ENCODE results near the gene N4BP3. TPM values are rescaled to one million over a fixed set of nuclear protein-coding genes. Genes with fewer than 3 reads are reported as not detected.

The N4BP3 gene
- total and polyA plus RNA-seq, 2 of the 13 experiments (the other 11 are each of a cell fraction or from before 2014, with no cell fraction given) = 0.13 TPM; not detected in 1

DNA sequence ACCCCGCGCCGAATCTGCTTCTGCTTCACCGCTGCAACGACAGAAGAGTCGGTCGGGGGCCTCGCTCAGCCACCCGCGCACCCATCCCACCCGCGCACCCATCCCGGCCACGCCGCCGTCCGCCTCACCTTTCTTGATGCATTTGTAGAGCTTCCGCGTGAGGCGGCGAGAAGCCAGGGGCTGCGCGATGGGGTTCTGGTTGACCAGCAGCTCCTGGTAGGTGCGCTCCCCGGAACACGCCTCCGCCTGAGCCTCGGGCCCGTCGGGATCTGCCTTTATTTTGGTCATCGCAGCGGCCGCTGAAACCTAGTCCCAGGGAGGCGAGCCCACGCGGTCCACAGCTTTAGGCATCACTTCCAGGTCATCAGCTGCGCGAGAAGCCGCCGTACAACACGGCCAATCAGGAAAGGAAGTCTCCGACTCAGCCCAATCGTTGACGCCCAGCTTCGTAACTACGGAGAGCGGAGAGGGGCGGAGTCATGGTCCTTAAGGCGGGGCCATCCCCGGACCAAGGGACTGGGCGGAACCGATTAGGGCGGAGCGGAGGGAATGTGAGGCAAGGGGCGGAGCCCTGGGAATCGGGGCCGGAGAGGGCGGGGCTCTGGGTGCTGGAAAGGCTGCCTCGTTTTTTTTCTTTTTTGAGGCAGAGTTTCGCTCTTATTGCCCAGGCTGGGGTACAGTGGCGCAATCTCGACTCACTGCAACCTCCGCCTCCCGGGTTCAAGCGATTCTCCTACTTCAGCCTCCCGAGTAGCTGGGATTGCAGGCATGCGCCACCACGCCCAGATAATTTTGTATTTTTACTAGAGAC lies 40.4 kb downstream of the N4BP3 start, which contains the start of gene NHP2 (continued):
- TF ChIP-seq, protein P1, sequence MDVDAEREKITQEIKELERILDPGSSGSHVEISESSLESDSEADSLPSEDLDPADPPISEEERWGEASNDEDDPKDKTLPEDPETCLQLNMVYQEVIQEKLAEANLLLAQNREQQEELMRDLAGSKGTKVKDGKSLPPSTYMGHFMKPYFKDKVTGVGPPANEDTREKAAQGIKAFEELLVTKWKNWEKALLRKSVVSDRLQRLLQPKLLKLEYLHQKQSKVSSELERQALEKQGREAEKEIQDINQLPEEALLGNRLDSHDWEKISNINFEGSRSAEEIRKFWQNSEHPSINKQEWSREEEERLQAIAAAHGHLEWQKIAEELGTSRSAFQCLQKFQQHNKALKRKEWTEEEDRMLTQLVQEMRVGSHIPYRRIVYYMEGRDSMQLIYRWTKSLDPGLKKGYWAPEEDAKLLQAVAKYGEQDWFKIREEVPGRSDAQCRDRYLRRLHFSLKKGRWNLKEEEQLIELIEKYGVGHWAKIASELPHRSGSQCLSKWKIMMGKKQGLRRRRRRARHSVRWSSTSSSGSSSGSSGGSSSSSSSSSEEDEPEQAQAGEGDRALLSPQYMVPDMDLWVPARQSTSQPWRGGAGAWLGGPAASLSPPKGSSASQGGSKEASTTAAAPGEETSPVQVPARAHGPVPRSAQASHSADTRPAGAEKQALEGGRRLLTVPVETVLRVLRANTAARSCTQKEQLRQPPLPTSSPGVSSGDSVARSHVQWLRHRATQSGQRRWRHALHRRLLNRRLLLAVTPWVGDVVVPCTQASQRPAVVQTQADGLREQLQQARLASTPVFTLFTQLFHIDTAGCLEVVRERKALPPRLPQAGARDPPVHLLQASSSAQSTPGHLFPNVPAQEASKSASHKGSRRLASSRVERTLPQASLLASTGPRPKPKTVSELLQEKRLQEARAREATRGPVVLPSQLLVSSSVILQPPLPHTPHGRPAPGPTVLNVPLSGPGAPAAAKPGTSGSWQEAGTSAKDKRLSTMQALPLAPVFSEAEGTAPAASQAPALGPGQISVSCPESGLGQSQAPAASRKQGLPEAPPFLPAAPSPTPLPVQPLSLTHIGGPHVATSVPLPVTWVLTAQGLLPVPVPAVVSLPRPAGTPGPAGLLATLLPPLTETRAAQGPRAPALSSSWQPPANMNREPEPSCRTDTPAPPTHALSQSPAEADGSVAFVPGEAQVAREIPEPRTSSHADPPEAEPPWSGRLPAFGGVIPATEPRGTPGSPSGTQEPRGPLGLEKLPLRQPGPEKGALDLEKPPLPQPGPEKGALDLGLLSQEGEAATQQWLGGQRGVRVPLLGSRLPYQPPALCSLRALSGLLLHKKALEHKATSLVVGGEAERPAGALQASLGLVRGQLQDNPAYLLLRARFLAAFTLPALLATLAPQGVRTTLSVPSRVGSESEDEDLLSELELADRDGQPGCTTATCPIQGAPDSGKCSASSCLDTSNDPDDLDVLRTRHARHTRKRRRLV (CRISPR knock-in tag; IDR thresholded peaks at IDR 0.05) = peak; percentile 50; the same call in 1 of the 2 replicates
- TF ChIP-seq FIP1L1 (IDR thresholded peaks at IDR 0.05; ENCODE audit: borderline replicate concordance, insufficient read depth, low read depth, low read length) (no peak), TGIF2 (CRISPR knock-in tag; IDR thresholded peaks at IDR 0.05) (peak; percentile 75; the same call in 1 of the 2 replicates), ZNF207 (IDR thresholded peaks at IDR 0.05; ENCODE audit: borderline replicate concordance) (no peak), KDM5B (CRISPR knock-in tag; IDR thresholded peaks at IDR 0.05; ENCODE audit: borderline replicate concordance) (peak; percentile 34; the same call in 1 of the 2 replicates), PRDM10 (CRISPR knock-in tag; IDR thresholded peaks at IDR 0.05; ENCODE audit: low read depth) (peak; percentile 89), THYN1 (CRISPR knock-in tag; IDR thresholded peaks at IDR 0.05; ENCODE audit: borderline replicate concordance, low read depth) (no peak), ZNF784 (CRISPR knock-in tag; IDR thresholded peaks at IDR 0.05; ENCODE audit: borderline replicate concordance) (no peak), ZNF552 (CRISPR knock-in tag; IDR thresholded peaks at IDR 0.05; ENCODE audit: borderline replicate concordance) (no peak), ZNF574 (CRISPR knock-in tag; IDR thresholded peaks at IDR 0.05) (peak; percentile 73)
- TF ChIP-seq, protein P2, sequence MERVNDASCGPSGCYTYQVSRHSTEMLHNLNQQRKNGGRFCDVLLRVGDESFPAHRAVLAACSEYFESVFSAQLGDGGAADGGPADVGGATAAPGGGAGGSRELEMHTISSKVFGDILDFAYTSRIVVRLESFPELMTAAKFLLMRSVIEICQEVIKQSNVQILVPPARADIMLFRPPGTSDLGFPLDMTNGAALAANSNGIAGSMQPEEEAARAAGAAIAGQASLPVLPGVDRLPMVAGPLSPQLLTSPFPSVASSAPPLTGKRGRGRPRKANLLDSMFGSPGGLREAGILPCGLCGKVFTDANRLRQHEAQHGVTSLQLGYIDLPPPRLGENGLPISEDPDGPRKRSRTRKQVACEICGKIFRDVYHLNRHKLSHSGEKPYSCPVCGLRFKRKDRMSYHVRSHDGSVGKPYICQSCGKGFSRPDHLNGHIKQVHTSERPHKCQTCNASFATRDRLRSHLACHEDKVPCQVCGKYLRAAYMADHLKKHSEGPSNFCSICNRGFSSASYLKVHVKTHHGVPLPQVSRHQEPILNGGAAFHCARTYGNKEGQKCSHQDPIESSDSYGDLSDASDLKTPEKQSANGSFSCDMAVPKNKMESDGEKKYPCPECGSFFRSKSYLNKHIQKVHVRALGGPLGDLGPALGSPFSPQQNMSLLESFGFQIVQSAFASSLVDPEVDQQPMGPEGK (CRISPR knock-in tag; IDR thresholded peaks at IDR 0.05) = no peak
